HL-60 (cell line): ENCODE data around the gene ALK.

Experiments used
- TF ChIP-seq, protein P1 (sequence below): IDR thresholded peaks from one replicate; pipeline ENCODE4 v1.5.1; 2011; ENCODE audit warnings: low read length, control low read depth, inconsistent platforms; ENCODE audit not compliant: insufficient read depth
- TF ChIP-seq, protein P2 (sequence below): IDR thresholded peaks from 2 replicates; pipeline ENCODE4 v1.6.1; 2012; ENCODE audit warnings: low read depth; ENCODE audit not compliant: insufficient replicate concordance

DNA sequence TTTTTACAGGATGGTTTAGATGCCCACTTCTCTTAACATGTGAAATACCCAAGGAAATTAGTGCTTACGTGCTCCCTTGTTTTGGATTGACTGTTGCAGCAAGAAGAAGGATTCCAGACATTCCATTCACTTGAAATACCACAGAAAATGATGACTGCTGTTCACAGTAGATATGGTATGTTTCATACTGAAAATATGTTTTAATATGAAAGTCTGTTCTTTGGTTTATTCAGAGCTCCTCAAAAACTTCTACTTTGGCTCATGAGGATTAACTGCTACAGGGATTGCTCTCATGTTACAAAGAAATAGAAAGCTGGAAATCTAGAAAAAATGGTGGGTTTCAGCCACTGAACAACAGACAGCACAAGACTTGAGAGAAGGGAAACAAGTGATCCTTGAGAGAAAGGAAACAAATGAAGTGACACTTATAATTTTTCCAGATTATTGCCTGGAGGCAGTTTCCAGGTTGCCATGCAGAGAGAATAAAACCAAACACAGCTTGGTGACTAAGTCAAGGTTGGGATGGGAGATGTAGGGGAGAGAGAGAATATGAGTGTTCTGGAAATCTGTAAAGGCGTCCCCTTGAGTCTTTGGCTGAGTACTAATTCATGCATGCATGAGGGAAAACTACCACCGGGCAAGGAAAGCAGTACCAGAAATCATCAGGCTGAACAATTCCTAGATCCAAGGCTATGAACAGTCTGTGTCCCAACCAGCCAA lies 458.0 kb downstream of the ALK start:
- TF ChIP-seq, protein P1, sequence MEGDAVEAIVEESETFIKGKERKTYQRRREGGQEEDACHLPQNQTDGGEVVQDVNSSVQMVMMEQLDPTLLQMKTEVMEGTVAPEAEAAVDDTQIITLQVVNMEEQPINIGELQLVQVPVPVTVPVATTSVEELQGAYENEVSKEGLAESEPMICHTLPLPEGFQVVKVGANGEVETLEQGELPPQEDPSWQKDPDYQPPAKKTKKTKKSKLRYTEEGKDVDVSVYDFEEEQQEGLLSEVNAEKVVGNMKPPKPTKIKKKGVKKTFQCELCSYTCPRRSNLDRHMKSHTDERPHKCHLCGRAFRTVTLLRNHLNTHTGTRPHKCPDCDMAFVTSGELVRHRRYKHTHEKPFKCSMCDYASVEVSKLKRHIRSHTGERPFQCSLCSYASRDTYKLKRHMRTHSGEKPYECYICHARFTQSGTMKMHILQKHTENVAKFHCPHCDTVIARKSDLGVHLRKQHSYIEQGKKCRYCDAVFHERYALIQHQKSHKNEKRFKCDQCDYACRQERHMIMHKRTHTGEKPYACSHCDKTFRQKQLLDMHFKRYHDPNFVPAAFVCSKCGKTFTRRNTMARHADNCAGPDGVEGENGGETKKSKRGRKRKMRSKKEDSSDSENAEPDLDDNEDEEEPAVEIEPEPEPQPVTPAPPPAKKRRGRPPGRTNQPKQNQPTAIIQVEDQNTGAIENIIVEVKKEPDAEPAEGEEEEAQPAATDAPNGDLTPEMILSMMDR = no peak
- TF ChIP-seq, protein P2, sequence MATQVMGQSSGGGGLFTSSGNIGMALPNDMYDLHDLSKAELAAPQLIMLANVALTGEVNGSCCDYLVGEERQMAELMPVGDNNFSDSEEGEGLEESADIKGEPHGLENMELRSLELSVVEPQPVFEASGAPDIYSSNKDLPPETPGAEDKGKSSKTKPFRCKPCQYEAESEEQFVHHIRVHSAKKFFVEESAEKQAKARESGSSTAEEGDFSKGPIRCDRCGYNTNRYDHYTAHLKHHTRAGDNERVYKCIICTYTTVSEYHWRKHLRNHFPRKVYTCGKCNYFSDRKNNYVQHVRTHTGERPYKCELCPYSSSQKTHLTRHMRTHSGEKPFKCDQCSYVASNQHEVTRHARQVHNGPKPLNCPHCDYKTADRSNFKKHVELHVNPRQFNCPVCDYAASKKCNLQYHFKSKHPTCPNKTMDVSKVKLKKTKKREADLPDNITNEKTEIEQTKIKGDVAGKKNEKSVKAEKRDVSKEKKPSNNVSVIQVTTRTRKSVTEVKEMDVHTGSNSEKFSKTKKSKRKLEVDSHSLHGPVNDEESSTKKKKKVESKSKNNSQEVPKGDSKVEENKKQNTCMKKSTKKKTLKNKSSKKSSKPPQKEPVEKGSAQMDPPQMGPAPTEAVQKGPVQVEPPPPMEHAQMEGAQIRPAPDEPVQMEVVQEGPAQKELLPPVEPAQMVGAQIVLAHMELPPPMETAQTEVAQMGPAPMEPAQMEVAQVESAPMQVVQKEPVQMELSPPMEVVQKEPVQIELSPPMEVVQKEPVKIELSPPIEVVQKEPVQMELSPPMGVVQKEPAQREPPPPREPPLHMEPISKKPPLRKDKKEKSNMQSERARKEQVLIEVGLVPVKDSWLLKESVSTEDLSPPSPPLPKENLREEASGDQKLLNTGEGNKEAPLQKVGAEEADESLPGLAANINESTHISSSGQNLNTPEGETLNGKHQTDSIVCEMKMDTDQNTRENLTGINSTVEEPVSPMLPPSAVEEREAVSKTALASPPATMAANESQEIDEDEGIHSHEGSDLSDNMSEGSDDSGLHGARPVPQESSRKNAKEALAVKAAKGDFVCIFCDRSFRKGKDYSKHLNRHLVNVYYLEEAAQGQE = no peak
